Keratinocyte (primary cell): Measurements from ENCODE around the gene TMEM217. TPM values are rescaled to one million over a fixed set of nuclear protein-coding genes. Genes with fewer than 3 reads are reported as not detected.

Experiments used
- DNase-seq: peaks from one replicate; pipeline ENCODE4 v3.0.0-alpha.2; 2011; ENCODE audit warnings: low read depth, missing footprints, low spot score
- FAIRE-seq: peaks from 2 replicates; lab custom pipeline; 2011; peaks lifted over from hg19 to GRCh38; lab: Jason Lieb, UNC
- H2AFZ ChIP-seq: 2 replicates; pipeline ENCODE4 v1.6.0; 2012; ENCODE audit warnings: low read length, control low read depth, inconsistent platforms; ENCODE audit not compliant: control insufficient read depth
- H3K27ac ChIP-seq: 2 replicates; pipeline ENCODE4 v1.5.1; 2011; ENCODE audit warnings: low read length; ENCODE audit not compliant: control insufficient read depth, insufficient read depth
- H3K27me3 ChIP-seq: 3 replicates; pipeline ENCODE4 v1.6.0; 2011; ENCODE audit warnings: low read length; ENCODE audit not compliant: control insufficient read depth, insufficient read depth; ENCODE audit errors: extremely low read depth
- H3K36me3 ChIP-seq, 2 experiments: 2 replicates in 1 of 2; 3 replicates in 1 of 2; pipeline ENCODE4 v1.5.1; 2011; ENCODE audit warnings: low read length in 2 of 2, mild to moderate bottlenecking in 1 of 2; ENCODE audit not compliant: control insufficient read depth in 2 of 2, insufficient read depth in 2 of 2; ENCODE audit errors: extremely low read depth in 1 of 2
- H3K4me1 ChIP-seq: 3 replicates; pipeline ENCODE4 v1.5.1; 2011; ENCODE audit warnings: low read length; ENCODE audit not compliant: control insufficient read depth, insufficient read depth; ENCODE audit errors: extremely low read depth
- H3K4me2 ChIP-seq: 3 replicates; pipeline ENCODE4 v1.6.0; 2011; ENCODE audit warnings: low read depth, low read length; ENCODE audit not compliant: control insufficient read depth, insufficient read depth; ENCODE audit errors: extremely low read depth
- H3K4me3 ChIP-seq, 3 experiments: fragments of 200-600 bp in 1 of 3; sonication (generic) in 1 of 3; 2 replicates in 2 of 3; 3 replicates in 1 of 3; pipeline ENCODE4 v1.5.1; 2011 to 2016; ENCODE audit warnings: low read length in 3 of 3, mild to moderate bottlenecking in 3 of 3, control low read depth in 2 of 3, inconsistent platforms in 1 of 3, low read depth in 1 of 3, mixed read lengths in 1 of 3, mixed run types in 1 of 3, moderate library complexity in 1 of 3; ENCODE audit not compliant: control insufficient read depth in 2 of 3, insufficient read depth in 2 of 3; ENCODE audit errors: extremely low read depth in 1 of 3
- H3K79me2 ChIP-seq: 2 replicates; pipeline ENCODE4 v1.6.0; 2012; ENCODE audit warnings: low read length; ENCODE audit not compliant: control insufficient read depth, insufficient read depth
- H3K9ac ChIP-seq: 3 replicates; pipeline ENCODE4 v1.6.0; 2011; ENCODE audit warnings: low read length; ENCODE audit not compliant: control insufficient read depth, insufficient read depth; ENCODE audit errors: extremely low read depth
- H3K9me1 ChIP-seq: 3 replicates; pipeline ENCODE4 v1.6.0; 2011; ENCODE audit warnings: low read length; ENCODE audit not compliant: control insufficient read depth, insufficient read depth; ENCODE audit errors: extremely low read depth
- H3K9me3 ChIP-seq: 2 replicates; pipeline ENCODE4 v1.5.1; 2012; ENCODE audit warnings: low read depth, low read length; ENCODE audit not compliant: control insufficient read depth
- H4K20me1 ChIP-seq: 3 replicates; pipeline ENCODE4 v1.6.0; 2011; ENCODE audit warnings: low read length; ENCODE audit not compliant: control insufficient read depth, insufficient read depth; ENCODE audit errors: extremely low read depth
- CTCF ChIP-seq, 3 experiments: IDR thresholded peaks in 1 of 3; conservative IDR thresholded peaks in 1 of 3; optimal IDR thresholded peaks in 1 of 3; 2 replicates in 2 of 3; 3 replicates in 1 of 3; pipeline versions ENCODE3 to v1.5.1; 2011; ENCODE audit warnings: low read length in 3 of 3, mild to moderate bottlenecking in 3 of 3, moderate library complexity in 2 of 3, control low read depth in 1 of 3, inconsistent platforms in 1 of 3; ENCODE audit not compliant: insufficient read depth in 2 of 3; ENCODE audit errors: extremely low read depth in 1 of 3
- EZH2 ChIP-seq: IDR thresholded peaks from one replicate; pipeline ENCODE4 v1.6.1; 2012; ENCODE audit warnings: inconsistent platforms, mild to moderate bottlenecking, low read length, moderate library complexity
- dilution Hi-C: fragments of 300-500 bp; cut with MboI; formaldehyde crosslinking; loops from one replicate; pipeline ENCODE4 v1.7.0; 2020; ENCODE audit warnings: low sequenced_read_pairs; ENCODE audit not compliant: extremely low pct_ligation_motif_present
- polyA plus RNA-seq, 5 experiments: library from polyadenylated mRNA; depleted of rRNA in 3 of 5; stranded (reverse) in 3 of 5; stranded (forward) in 1 of 5; unstranded in 1 of 5; fragments of >200 nt; gene quantifications; 1 replicate in 1 of 5; 2 replicates in 3 of 5; 3 replicates in 1 of 5; pipeline versions ENCODE4 v1.2.1 to v1.2.3, GENCODE V29; 2011 to 2012; ENCODE audit warnings: missing spikeins in 2 of 5, low read depth in 1 of 5, low replicate concordance in 1 of 5

The TMEM217 gene
- polyA plus RNA-seq, 1 donor (not counting 4 experiments of a cell fraction or from before 2014, with no cell fraction given) = 0.80 TPM

- no peaks in the 10 kb centered on the region for H3K79me2 ChIP-seq
- no peak overlapping the region for H3K4me3 ChIP-seq
- FAIRE-seq (no peak), DNase-seq (no peak)
- dilution Hi-C loops = no loop called here
- H2AFZ ChIP-seq = no peak overlapping the region
- H3K36me3 ChIP-seq = peaks cover 7 to 25% of the 10 kb centered on the region in 2 experiments
- H3K9me1 ChIP-seq = no peaks in the 10 kb centered on the region
- TF ChIP-seq CTCF (optimal IDR thresholded peaks at IDR 0.05 in 1 of 3, IDR thresholded peaks at IDR 0.05 in 1 of 3, conservative IDR thresholded peaks at IDR 0.05 in 1 of 3; ENCODE audit: extremely low read depth in 1 of 3, insufficient read depth in 2 of 3, low read length in 3 of 3) (no peak), EZH2 (no peak)
- H3K9me3 ChIP-seq = no peaks in the 10 kb centered on the region
- H3K4me2 ChIP-seq = no peak overlapping the region
- no peak overlapping the region for H3K27ac ChIP-seq
- H3K27me3 ChIP-seq = no peaks in the 10 kb centered on the region
- peaks cover under 1% of the 10 kb centered on the region for H3K4me1 ChIP-seq
- no peak overlapping the region for H3K9ac ChIP-seq
- no peaks in the 10 kb centered on the region for H4K20me1 ChIP-seq
Observed at GRCh38 chr6:37284781-37285180, 26.8 kb upstream of the TMEM217 start.

- no peak overlapping the region for H3K27ac ChIP-seq
- H3K9me1 ChIP-seq = no peaks in the 10 kb centered on the region
- peaks cover 15 to 25% of the 10 kb centered on the region in 2 experiments for H3K36me3 ChIP-seq
- FAIRE-seq (no peak), DNase-seq (no peak)
- H3K4me3 ChIP-seq = no peak overlapping the region
- dilution Hi-C loops = no loop called here
- H3K4me2 ChIP-seq = no peak overlapping the region
- no peak overlapping the region for H3K9ac ChIP-seq
- peaks cover 5% of the 10 kb centered on the region for H3K4me1 ChIP-seq
- H3K27me3 ChIP-seq = no peaks in the 10 kb centered on the region
- H2AFZ ChIP-seq = no peak overlapping the region
- TF ChIP-seq EZH2 (no peak), CTCF (optimal IDR thresholded peaks at IDR 0.05 in 1 of 3, IDR thresholded peaks at IDR 0.05 in 1 of 3, conservative IDR thresholded peaks at IDR 0.05 in 1 of 3; ENCODE audit: extremely low read depth in 1 of 3, insufficient read depth in 2 of 3, low read length in 3 of 3) (no peak)
- peaks cover 2% of the 10 kb centered on the region for H4K20me1 ChIP-seq
- no peaks in the 10 kb centered on the region for H3K9me3 ChIP-seq
- peaks cover 6% of the 10 kb centered on the region for H3K79me2 ChIP-seq
Observed at GRCh38 chr6:37283671-37284151, 25.8 kb upstream of the TMEM217 start.
